Renal pelvis (tissue), 4 donors: ENCODE results near the gene IPO13. TPM values are rescaled to one million over a fixed set of nuclear protein-coding genes. Genes with fewer than 3 reads are reported as not detected.

Experiments used
- DNase-seq: peaks from one replicate; pipeline ENCODE4 v3.0.0-alpha.2; 2013
- polyA plus RNA-seq, 3 donors: library from polyadenylated mRNA; unstranded; fragments of 120-200 nt; gene quantifications; one replicate each; pipeline ENCODE4 v1.2.1, GENCODE V29; 2013; ENCODE audit not compliant: insufficient read length in 3 of 3

The IPO13 gene
- polyA plus RNA-seq, 3 donors = 42.6 to 44.7 (median 44.6) TPM

DNA sequence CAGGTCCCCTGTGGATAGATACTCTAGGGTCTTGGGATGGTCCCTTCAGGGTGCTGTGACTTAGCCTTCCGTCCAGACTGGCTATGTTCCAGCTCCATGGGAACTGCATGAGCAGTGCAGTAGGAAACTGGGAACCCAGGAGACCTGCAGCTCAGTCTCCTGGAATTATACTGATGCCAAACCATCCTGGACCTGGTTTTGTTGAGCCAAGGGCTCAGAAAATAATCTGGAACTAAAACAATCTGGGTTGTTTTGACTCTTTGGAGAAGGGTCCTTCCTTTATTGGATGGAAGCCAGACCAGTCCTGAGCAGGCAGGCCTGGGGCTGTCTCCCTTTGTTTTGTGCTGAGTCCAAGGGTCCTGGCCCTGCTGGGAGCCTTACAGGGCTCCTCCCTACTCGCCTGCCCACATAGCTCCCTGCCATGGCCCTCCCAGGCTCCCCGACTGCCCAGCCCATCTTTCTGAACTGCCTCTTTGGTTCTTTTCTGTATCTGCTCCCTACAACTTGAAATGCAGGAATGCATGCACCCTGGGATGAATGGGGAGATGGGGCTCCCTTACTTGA is 1.2 kb downstream of the IPO13 start:
- no peak for DNase-seq

DNA sequence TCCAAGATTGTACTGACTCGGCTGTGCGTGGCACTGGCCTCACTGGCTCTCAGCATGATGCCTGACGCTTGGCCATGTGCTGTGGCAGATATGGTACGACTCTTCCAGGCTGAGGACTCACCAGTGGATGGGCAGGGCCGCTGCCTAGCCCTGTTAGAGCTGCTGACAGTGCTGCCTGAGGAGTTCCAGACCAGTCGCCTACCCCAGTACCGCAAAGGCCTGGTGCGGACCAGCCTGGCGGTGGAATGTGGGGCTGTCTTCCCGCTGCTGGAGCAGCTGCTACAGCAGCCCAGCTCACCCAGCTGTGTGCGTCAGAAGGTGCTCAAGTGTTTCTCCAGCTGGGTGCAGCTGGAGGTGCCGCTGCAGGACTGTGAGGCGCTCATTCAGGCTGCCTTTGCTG is 2.9 kb downstream of the IPO13 start:
- DNase-seq = no peak

DNA sequence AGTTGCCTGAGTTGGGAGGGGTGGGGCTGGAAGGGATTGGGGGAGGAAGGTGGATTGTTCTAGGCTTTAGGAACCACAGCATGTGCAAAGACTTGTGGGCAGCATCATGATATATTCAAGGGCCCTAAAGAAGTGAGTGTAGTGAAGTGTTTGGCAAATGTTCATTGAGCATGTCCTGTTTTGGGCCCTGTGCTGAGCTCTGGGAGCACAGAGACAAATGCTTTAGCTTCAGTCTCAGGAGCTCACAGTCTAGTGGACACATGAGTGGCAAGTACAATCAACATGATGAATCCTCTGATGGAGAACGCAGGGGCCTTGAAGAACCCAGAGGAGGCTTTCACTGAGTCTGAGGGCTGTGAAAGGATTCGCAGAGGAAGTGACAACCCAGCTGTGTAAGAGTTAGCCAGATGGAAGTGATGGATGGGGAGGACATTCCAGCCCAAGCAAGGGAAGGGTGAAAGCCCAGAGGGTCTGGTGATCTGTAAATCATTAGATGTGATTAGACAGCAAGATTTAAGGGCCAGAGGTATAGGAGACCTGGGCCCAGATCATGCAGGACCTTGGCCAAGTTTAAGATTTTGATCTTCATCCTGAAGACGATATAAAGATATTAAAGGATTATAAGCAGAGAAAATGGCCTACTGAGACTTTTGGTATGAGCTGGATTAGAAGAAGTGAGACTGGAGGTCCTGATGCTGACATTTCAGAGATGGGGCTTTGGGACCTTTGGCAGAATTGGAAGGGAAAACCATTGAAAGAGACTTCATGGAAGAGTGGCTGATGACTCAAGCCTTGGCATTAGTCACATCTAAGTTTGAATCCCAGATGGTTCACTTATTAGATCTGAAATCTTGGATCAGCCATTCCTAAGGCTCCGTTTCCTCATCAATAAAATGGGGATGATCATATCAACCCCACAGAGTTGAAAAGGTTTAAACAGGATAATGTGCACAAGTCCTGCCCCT is 4.6 kb downstream of the IPO13 start:
- DNase-seq = no peak

GRCh38 chr1:43952731-43953346 is 6.1 kb downstream of the IPO13 start:
- DNase-seq = no peak

DNA sequence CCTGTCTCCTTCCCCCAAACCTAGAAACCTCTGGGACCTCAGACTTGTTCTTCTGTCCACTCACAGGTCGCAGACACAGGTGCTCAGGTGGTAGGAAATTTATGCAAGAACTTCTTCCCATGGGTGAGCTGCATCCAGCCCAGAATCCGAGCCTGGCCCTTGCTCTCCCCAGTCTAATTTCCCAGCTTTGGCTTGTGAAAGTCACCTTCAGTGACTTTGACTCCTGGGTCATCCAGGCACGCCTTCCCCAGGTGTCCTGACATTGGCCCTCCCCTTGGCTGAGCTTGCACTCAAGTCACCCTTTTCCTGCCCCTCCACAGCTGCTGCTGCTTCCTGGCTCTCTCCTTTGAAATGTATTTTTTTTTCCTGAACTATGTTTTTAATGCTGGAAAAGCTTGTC is 6.6 kb downstream of the IPO13 start:
- no peak for DNase-seq

- no peak for DNase-seq
Measured at GRCh38 chr1:43954036-43954435, 7.3 kb downstream of the IPO13 start.

GRCh38 chr1:43956234-43956633 is 9.5 kb downstream of the IPO13 start:
- no peak for DNase-seq

GRCh38 chr1:43957407-43958040 is 10.8 kb downstream of the IPO13 start:
- DNase-seq = no peak

DNA sequence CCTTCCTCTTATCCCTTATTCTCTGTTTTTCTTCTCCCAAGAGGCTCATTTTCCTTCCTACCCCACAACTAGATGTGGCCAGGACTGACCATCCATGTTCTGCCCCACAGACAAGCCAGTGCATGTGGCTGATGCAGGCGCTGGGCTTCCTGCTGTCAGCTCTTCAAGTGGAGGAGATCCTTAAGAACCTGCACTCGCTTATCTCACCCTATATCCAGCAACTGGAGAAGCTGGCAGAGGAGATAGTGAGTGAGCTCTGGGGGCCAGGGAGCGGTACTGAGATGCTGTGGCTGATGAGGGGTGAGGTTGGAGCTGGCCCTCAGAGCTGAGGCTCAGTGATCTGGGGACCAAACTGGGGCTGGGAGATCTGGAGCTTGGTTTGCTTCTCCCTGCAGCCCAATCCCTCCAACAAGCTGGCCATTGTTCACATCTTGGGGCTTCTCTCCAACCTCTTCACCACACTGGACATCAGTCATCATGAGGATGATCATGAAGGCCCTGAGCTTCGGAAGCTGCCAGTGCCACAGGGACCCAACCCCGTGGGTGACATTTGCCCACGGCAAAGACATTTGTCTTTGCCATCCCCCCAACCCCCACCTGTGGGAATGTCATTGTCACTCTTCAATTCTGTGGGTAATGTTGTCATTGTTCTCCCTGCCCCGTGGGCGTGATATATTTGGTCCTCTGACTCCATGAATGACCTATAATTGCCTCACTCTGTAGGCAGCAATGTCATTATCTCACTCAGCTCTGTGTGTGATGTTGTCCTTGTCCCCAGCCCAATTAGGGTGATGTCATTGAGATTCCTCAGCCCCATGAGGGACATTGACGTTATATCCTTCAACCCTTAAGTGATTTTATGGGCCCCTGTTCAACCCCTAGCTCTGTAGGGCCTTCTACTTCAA is 11.9 kb downstream of the IPO13 start:
- no peak for DNase-seq

- DNase-seq = no peak
Measured at GRCh38 chr1:43960798-43961197, 14.0 kb downstream of the IPO13 start.

DNA sequence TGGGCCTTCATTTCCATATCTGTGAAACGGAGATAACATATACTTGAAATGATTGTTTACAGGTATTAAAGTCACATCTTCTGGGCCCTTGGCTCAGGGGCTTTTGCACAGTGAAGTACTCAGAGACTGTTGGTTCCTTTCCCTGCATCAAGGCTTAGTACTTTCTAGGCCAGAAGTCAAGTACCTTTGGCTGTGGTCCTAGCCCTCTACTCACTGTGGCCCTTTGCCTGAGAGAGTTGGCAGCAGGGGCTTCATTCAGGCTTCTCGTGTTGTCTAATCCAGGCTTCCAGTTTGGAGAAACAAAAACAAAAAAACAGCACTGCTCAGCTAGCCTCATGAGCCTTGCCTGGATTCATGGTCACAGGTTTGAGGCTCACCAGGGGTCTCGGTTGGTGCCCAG is 14.9 kb downstream of the IPO13 start:
- no peak for DNase-seq

GRCh38 chr1:43962324-43962723 is 15.6 kb downstream of the IPO13 start:
- no peak for DNase-seq

GRCh38 chr1:43963006-43963405 is 16.3 kb downstream of the IPO13 start:
- DNase-seq = no peak

DNA sequence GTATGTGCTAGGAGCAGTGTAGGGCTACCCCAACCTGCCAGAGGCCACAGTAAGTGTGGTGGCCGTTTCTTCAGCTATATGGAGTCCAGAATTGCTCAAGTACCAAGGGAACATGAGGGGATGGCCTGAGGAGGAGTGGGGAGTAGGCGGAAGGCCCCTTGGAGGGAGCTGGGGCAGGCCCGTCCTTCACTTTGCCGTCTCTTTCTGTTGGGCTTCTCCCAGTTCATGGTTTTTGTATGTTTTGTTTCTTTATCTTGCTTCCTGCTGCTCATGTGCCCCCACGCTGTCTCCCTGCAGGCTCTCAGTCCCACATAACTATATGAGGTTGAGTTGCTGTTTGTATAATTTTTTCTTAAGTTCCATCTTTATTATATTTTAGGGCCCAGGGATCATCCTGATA is 17.1 kb downstream of the IPO13 start:
- no peak for DNase-seq

DNA sequence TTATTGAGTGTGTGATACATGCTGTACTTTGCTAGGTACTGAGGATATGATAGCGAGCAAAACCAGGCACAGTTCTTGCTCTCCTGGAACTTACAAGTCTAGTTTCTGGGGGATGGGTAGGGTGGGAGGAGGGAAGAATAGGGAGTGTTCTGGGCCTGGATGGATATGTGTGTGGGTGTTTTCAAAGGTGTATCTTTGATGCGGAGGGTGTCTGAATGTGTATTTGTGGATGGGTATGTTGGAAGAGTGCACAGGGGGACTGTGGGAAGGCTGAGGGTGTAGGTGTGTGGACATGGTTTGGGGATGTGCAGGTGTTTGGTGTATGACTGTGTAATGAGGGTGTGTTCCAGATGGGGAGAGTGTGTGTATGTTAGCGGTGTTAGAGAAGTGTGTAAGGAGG is 18.6 kb downstream of the IPO13 start:
- no peak for DNase-seq

- DNase-seq = no peak
Measured at GRCh38 chr1:43968348-43968948, 21.7 kb downstream of the IPO13 start.

GRCh38 chr1:43969416-43969745 is 22.6 kb downstream of the IPO13 start:
- no peak for DNase-seq

GRCh38 chr1:43969746-43970466 is 23.2 kb downstream of the IPO13 start, which contains the start of gene DPH2:
DPH2 (plus strand) TSS chr1:43970010; CDS start chr1:43970176, 166 bp downstream.
- peak; percentile 98 for DNase-seq

GRCh38 chr1:43970502-43970901 is 23.8 kb downstream of the IPO13 start:
- DNase-seq = no peak

DNA sequence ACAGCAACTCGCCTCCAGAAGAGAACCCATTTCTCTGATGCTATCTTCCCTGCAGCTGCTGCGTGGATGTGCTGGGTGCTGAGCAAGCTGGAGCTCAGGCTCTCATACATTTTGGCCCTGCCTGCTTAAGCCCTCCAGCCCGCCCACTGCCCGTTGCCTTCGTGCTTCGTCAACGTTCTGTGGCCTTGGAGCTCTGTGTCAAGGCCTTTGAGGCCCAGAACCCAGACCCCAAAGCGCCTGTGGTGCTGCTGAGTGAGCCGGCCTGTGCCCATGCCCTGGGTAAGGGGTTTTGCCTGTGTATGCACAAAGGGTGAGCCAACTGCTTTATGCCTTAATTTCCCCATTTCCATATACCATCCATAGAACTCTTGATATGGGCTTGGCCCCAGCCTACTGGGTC is 24.2 kb downstream of the IPO13 start:
- DNase-seq = no peak
